RWPE2 (cell line): ENCODE measurements around the gene KCTD3.

Experiments used
- ATAC-seq: fragments of 200-7000 bp; cut with Tn5 transposase; 3 replicates; pipeline ENCODE4 v1.9.1; 2021; ENCODE audit warnings: low read depth
- DNase-seq: peaks from one replicate; pipeline ENCODE4 v3.0.0-alpha.2; 2020; ENCODE audit warnings: low spot score
- H3K27ac ChIP-seq: fragments of 450-650 bp; 2 replicates; pipeline ENCODE4 v1.5.1; 2017; ENCODE audit warnings: mild to moderate bottlenecking; ENCODE audit not compliant: poor library complexity, severe bottlenecking
- H3K27me3 ChIP-seq: fragments of 250-450 bp; sonication (Bioruptor Pico); 2 replicates; pipeline ENCODE4 v1.5.1; 2021; ENCODE audit warnings: mild to moderate bottlenecking, moderate library complexity; ENCODE audit not compliant: insufficient read depth, poor library complexity, severe bottlenecking
- H3K36me3 ChIP-seq: fragments of 250-450 bp; sonication (Bioruptor Pico); 2 replicates; pipeline ENCODE4 v1.5.1; 2020; ENCODE audit warnings: low read depth, mild to moderate bottlenecking, moderate library complexity
- H3K4me1 ChIP-seq: fragments of 250-450 bp; sonication (Bioruptor Pico); 2 replicates; pipeline ENCODE4 v1.5.1; 2021; ENCODE audit warnings: mild to moderate bottlenecking, moderate library complexity; ENCODE audit not compliant: insufficient read depth, poor library complexity, severe bottlenecking
- H3K4me3 ChIP-seq: fragments of 250-450 bp; sonication (Bioruptor Pico); 2 replicates; pipeline ENCODE4 v1.5.1; 2021; ENCODE audit warnings: mild to moderate bottlenecking, moderate library complexity; ENCODE audit not compliant: severe bottlenecking
- H3K9me3 ChIP-seq: fragments of 250-450 bp; sonication (Bioruptor Pico); 2 replicates; pipeline ENCODE4 v1.5.1; 2021; ENCODE audit warnings: mild to moderate bottlenecking, moderate library complexity; ENCODE audit not compliant: severe bottlenecking
- TF ChIP-seq, protein P1 (sequence below): fragments of 450-650 bp; IDR thresholded peaks from one replicate; pipeline ENCODE4 v1.5.1; 2017; ENCODE audit warnings: mild to moderate bottlenecking, moderate library complexity; ENCODE audit not compliant: poor library complexity, severe bottlenecking

KCTD3 gene

GRCh38 chr1:215645182-215645581 is 78.1 kb downstream of the KCTD3 start:
- Histone ChIP-seq H3K4me3 (no peak overlapping the region), H3K27ac (no peak overlapping the region), H3K36me3 (no peaks in the 10 kb centered on the region), H3K4me1 (no peaks in the 10 kb centered on the region), H3K27me3 (no peaks in the 10 kb centered on the region), H3K9me3 (no peaks in the 10 kb centered on the region)
- TF ChIP-seq, protein P1, sequence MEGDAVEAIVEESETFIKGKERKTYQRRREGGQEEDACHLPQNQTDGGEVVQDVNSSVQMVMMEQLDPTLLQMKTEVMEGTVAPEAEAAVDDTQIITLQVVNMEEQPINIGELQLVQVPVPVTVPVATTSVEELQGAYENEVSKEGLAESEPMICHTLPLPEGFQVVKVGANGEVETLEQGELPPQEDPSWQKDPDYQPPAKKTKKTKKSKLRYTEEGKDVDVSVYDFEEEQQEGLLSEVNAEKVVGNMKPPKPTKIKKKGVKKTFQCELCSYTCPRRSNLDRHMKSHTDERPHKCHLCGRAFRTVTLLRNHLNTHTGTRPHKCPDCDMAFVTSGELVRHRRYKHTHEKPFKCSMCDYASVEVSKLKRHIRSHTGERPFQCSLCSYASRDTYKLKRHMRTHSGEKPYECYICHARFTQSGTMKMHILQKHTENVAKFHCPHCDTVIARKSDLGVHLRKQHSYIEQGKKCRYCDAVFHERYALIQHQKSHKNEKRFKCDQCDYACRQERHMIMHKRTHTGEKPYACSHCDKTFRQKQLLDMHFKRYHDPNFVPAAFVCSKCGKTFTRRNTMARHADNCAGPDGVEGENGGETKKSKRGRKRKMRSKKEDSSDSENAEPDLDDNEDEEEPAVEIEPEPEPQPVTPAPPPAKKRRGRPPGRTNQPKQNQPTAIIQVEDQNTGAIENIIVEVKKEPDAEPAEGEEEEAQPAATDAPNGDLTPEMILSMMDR: no peak
- ATAC-seq: no peak
- no peak for DNase-seq

DNA sequence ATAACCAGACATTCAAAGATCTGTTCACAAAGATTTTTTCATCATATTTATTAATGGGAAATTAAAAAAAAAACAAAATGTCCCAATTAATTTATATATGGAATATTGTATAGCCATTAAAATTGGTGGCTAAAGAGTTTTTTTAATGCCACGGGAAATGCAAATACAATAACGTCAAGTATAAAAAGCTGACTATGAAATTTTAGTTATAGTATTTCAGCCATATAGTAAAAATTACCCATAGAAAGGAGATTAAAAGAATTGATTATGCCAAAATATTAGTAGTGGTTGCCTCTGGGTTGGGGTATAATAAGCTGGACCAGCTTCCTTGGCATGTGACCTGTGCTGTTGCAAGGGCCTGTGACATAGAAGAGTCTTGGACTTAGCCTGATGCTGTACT is 78.8 kb downstream of the KCTD3 start:
- DNase-seq (no peak), ATAC-seq (no peak)
- H3K4me1 ChIP-seq: no peaks in the 10 kb centered on the region
- no peak overlapping the region for H3K27ac ChIP-seq
- TF ChIP-seq, protein P1: no peak
- H3K4me3 ChIP-seq: no peak overlapping the region
- no peaks in the 10 kb centered on the region for H3K36me3 ChIP-seq
- no peaks in the 10 kb centered on the region for H3K27me3 ChIP-seq
- no peaks in the 10 kb centered on the region for H3K9me3 ChIP-seq

GRCh38 chr1:215647738-215648137 is 80.6 kb downstream of the KCTD3 start:
- DNase-seq: no peak
- H3K9me3 ChIP-seq: no peaks in the 10 kb centered on the region
- no peak for ATAC-seq
- H3K4me1 ChIP-seq: no peaks in the 10 kb centered on the region
- H3K27me3 ChIP-seq: no peaks in the 10 kb centered on the region
- H3K36me3 ChIP-seq: no peaks in the 10 kb centered on the region
- TF ChIP-seq, protein P1: no peak
- no peak overlapping the region for H3K4me3 ChIP-seq
- H3K27ac ChIP-seq: no peak overlapping the region

DNA sequence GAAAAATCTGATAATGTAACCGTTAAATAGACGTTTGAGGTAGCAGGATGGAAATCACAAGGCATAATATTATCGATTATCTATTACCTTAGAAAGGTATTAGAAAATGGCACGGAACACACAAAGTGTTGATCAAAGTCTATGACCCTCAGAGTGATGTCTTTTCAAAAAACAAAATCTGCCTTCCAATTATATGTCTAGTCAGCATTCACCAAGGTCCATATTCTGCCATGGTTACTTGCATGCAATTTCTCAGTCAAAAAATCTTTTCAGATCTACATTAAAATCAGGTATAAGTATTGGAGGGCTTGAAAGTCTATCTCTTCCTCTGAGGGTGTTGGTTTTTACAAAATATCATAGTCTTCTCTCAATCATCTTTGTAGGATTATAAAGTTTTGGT is 81.9 kb downstream of the KCTD3 start:
- no peak overlapping the region for H3K27ac ChIP-seq
- H3K27me3 ChIP-seq: no peaks in the 10 kb centered on the region
- ATAC-seq (no peak), DNase-seq (no peak)
- H3K4me3 ChIP-seq: no peak overlapping the region
- no peaks in the 10 kb centered on the region for H3K4me1 ChIP-seq
- H3K36me3 ChIP-seq: no peaks in the 10 kb centered on the region
- H3K9me3 ChIP-seq: no peaks in the 10 kb centered on the region
- TF ChIP-seq, protein P1: no peak

DNA sequence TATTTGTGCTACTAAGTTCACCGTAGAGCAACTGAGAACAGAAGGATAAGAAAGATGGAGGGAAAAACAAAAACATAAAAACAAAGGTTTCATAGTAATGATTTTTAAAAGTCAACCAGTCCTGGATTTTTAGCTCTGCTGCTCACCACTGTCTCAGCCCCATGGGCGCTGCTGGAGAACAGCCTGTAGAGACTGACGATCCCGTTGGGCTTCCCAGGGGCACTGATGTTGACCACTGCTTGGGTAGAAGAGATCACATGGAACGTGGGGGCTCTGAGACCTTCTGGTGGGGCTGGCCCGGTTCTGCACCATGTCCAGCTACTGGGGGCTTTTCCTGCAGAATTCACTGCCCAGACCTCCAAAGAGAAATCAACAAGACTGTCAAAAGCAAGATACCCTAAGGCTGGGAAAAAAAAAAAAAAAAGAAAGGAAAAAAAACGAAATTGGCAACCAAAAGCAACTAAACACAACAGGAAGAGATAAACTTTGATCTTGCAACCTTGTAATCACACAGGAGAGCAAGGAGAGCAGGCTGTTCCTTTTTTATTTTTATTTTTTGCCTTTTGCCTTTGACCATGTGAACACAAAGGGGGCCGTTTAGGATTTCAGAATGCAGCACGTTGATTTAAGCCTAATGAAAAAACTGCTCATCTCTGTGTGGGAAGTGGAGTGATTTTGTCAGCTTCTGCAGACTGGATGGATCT is 83.5 kb downstream of the KCTD3 start:
- TF ChIP-seq, protein P1: no peak
- Histone ChIP-seq H3K36me3 (no peaks in the 10 kb centered on the region), H3K9me3 (no peaks in the 10 kb centered on the region), H3K27me3 (no peaks in the 10 kb centered on the region), H3K4me3 (no peak overlapping the region), H3K27ac (no peak overlapping the region), H3K4me1 (no peaks in the 10 kb centered on the region)
- DNase-seq (no peak), ATAC-seq (no peak)
